ENCODE measurements around the gene NEU2.
"Not testable (repeated sequence)": the region's sequence is repeated elsewhere in the genome, so short reads cannot be mapped to it uniquely, and the experiment has no call there.

Gene NEU2

GRCh38 chr2:233040571-233040970 lies 8.1 kb downstream of the NEU2 start:
- Histone ChIP-seq H3K36me3 (ENCODE audit: control insufficient read depth, insufficient read depth, low read length) (no peaks in the 10 kb centered on the region), H3K4me3 (ENCODE audit: low read length) (no peak overlapping the region), H3K4me1 (ENCODE audit: control insufficient read depth, insufficient read depth, low read length) (no peaks in the 10 kb centered on the region), H3K9ac (ENCODE audit: low read length) (no peak overlapping the region), H3K9me3 (ENCODE audit: control insufficient read depth, low read length) (no peaks in the 10 kb centered on the region), H3K27me3 (ENCODE audit: control insufficient read depth, insufficient read depth, low read length) (peaks cover 3% of the 10 kb centered on the region)

DNA sequence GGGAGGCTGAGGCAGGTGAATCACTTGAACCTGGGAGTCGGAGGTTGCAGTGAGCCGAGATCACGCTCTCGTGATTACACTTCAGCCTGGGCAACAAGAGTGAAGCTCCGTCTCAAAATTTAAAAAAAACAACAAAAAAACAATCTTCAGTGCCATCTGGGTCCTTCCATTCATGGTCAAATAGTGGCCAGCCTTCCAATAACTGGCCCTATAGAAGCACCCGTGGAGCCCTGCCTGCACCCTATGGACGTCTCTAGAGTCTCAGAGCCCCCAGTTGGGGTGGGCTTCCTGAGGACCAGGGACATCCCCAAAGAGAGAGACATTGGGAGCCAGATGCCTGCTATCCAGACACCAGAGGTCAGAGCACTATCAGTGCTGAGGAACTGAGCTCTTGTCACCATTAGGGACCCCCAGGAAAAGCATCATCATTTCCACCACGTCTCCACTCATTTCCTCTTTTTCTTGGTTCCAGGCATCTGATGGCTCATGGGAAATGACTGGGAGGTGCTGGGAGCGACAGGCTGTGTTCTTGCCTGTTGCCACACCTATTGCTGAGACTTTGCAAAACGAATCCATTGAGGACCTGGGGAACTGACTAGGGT lies 9.4 kb downstream of the NEU2 start:
- no peak overlapping the region for H3K9ac ChIP-seq (ENCODE audit: low read length)
- peaks cover 3% of the 10 kb centered on the region for H3K27me3 ChIP-seq (ENCODE audit: control insufficient read depth, insufficient read depth, low read length)
- H3K4me1 ChIP-seq (ENCODE audit: control insufficient read depth, insufficient read depth, low read length) = no peaks in the 10 kb centered on the region
- H3K4me3 ChIP-seq (ENCODE audit: low read length) = no peak overlapping the region
- no peaks in the 10 kb centered on the region for H3K9me3 ChIP-seq (ENCODE audit: control insufficient read depth, low read length)
- no peaks in the 10 kb centered on the region for H3K36me3 ChIP-seq (ENCODE audit: control insufficient read depth, insufficient read depth, low read length)

- Histone ChIP-seq H3K36me3 (ENCODE audit: control insufficient read depth, insufficient read depth, low read length) (no peaks in the 10 kb centered on the region), H3K9me3 (ENCODE audit: control insufficient read depth, low read length) (no peaks in the 10 kb centered on the region), H3K9ac (ENCODE audit: low read length) (no peak overlapping the region), H3K27me3 (ENCODE audit: control insufficient read depth, insufficient read depth, low read length) (peaks cover 3% of the 10 kb centered on the region), H3K4me3 (ENCODE audit: low read length) (no peak overlapping the region), H3K4me1 (ENCODE audit: control insufficient read depth, insufficient read depth, low read length) (no peaks in the 10 kb centered on the region)
Measured at GRCh38 chr2:233042549-233042948, 10.1 kb downstream of the NEU2 start.

DNA sequence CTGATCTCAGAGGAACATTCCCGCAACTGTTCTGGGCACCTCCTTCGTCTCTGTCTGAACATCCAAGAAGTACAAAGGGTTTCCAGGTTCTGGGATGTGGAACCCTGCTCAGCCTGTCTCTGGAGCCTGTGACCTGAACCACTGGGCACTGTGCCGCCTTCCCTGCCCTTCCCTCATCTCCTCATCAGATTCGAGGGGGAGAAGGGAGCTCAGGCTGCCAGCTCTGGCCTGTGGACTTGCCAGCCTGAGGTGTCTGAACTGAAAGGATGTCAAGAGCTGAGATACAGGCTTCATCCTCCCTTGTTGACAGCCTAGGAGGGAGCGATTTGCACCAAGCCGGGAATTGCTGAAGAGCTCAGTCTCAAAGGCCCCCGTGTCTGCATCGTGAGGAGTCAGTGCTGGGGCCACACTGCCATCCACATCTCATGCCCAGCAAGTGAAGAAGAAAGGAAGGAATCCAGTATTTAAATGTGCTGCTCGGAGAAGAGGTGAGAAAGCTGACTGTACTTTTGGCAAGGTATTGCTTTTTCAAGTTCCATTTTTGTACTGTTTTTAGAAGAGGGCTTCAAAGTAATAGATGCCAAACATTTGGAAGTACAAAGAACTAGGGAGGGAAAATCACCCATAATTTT lies 12.6 kb downstream of the NEU2 start:
- Histone ChIP-seq H3K4me1 (ENCODE audit: control insufficient read depth, insufficient read depth, low read length) (no peaks in the 10 kb centered on the region), H3K36me3 (ENCODE audit: control insufficient read depth, insufficient read depth, low read length) (no peaks in the 10 kb centered on the region), H3K9ac (ENCODE audit: low read length) (no peak overlapping the region), H3K9me3 (ENCODE audit: control insufficient read depth, low read length) (no peaks in the 10 kb centered on the region), H3K27me3 (ENCODE audit: control insufficient read depth, insufficient read depth, low read length) (peaks cover 3% of the 10 kb centered on the region), H3K4me3 (ENCODE audit: low read length) (no peak overlapping the region)

- Histone ChIP-seq H3K9me3 (ENCODE audit: control insufficient read depth, low read length) (no peaks in the 10 kb centered on the region), H3K36me3 (ENCODE audit: control insufficient read depth, insufficient read depth, low read length) (no peaks in the 10 kb centered on the region), H3K9ac (ENCODE audit: low read length) (no peak overlapping the region), H3K27me3 (ENCODE audit: control insufficient read depth, insufficient read depth, low read length) (peaks cover 3% of the 10 kb centered on the region), H3K4me3 (ENCODE audit: low read length) (no peak overlapping the region), H3K4me1 (ENCODE audit: control insufficient read depth, insufficient read depth, low read length) (no peaks in the 10 kb centered on the region)
Measured at GRCh38 chr2:233047206-233047605, 14.7 kb downstream of the NEU2 start.

DNA sequence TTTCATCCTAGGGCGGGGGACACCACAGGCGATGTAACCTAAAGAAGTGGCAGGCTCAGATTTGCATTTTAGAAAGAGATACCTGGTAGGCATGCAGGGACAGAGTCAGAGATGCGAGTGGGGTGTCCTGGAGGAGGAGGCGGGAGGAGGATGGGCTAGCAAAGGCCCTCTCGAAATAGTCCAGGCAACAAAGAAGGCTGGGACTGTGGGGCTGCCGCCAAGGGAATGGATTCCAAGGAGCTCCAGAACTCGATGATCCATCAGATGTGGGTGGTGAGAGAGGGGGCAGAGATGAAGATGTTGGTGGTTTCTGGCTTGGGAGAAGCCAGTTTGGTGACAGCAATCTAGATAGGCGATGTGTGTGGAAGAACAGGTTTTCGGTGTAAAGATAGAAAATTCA lies 15.2 kb downstream of the NEU2 start:
- Histone ChIP-seq H3K4me1 (ENCODE audit: control insufficient read depth, insufficient read depth, low read length) (no peaks in the 10 kb centered on the region), H3K9ac (ENCODE audit: low read length) (no peak overlapping the region), H3K27me3 (ENCODE audit: control insufficient read depth, insufficient read depth, low read length) (peaks cover 3% of the 10 kb centered on the region), H3K36me3 (ENCODE audit: control insufficient read depth, insufficient read depth, low read length) (no peaks in the 10 kb centered on the region), H3K9me3 (ENCODE audit: control insufficient read depth, low read length) (no peaks in the 10 kb centered on the region), H3K4me3 (ENCODE audit: low read length) (no peak overlapping the region)

- Histone ChIP-seq H3K27me3 (ENCODE audit: control insufficient read depth, insufficient read depth, low read length) (no peaks in the 10 kb centered on the region), H3K4me3 (ENCODE audit: low read length) (no peak overlapping the region), H3K36me3 (ENCODE audit: control insufficient read depth, insufficient read depth, low read length) (no peaks in the 10 kb centered on the region), H3K9me3 (ENCODE audit: control insufficient read depth, low read length) (no peaks in the 10 kb centered on the region), H3K4me1 (ENCODE audit: control insufficient read depth, insufficient read depth, low read length) (no peaks in the 10 kb centered on the region), H3K9ac (ENCODE audit: low read length) (no peak overlapping the region)
Measured at GRCh38 chr2:233048569-233049193, 16.2 kb downstream of the NEU2 start.

GRCh38 chr2:233049194-233049761 lies 16.8 kb downstream of the NEU2 start:
- no peaks in the 10 kb centered on the region for H3K27me3 ChIP-seq (ENCODE audit: control insufficient read depth, insufficient read depth, low read length)
- H3K4me1 ChIP-seq (ENCODE audit: control insufficient read depth, insufficient read depth, low read length) = peaks cover 6% of the 10 kb centered on the region
- no peaks in the 10 kb centered on the region for H3K36me3 ChIP-seq (ENCODE audit: control insufficient read depth, insufficient read depth, low read length)
- no peaks in the 10 kb centered on the region for H3K9me3 ChIP-seq (ENCODE audit: control insufficient read depth, low read length)
- no peak overlapping the region for H3K4me3 ChIP-seq (ENCODE audit: low read length)
- no peak overlapping the region for H3K9ac ChIP-seq (ENCODE audit: low read length)

GRCh38 chr2:233051241-233052149 lies 19.0 kb downstream of the NEU2 start:
- Histone ChIP-seq H3K9ac (ENCODE audit: low read length) (no peak overlapping the region), H3K9me3 (ENCODE audit: control insufficient read depth, low read length) (no peaks in the 10 kb centered on the region), H3K4me3 (ENCODE audit: low read length) (no peak overlapping the region), H3K4me1 (ENCODE audit: control insufficient read depth, insufficient read depth, low read length) (peaks cover 6% of the 10 kb centered on the region), H3K27me3 (ENCODE audit: control insufficient read depth, insufficient read depth, low read length) (no peaks in the 10 kb centered on the region), H3K36me3 (ENCODE audit: control insufficient read depth, insufficient read depth, low read length) (no peaks in the 10 kb centered on the region)

GRCh38 chr2:233052517-233052916 lies 20.0 kb downstream of the NEU2 start:
- H3K4me1 ChIP-seq (ENCODE audit: control insufficient read depth, insufficient read depth, low read length); H3K27me3 ChIP-seq (ENCODE audit: control insufficient read depth, insufficient read depth, low read length); H3K9ac ChIP-seq (ENCODE audit: low read length); H3K4me3 ChIP-seq (ENCODE audit: low read length); H3K36me3 ChIP-seq (ENCODE audit: control insufficient read depth, insufficient read depth, low read length); H3K9me3 ChIP-seq (ENCODE audit: control insufficient read depth, low read length): not testable (repeated sequence)

DNA sequence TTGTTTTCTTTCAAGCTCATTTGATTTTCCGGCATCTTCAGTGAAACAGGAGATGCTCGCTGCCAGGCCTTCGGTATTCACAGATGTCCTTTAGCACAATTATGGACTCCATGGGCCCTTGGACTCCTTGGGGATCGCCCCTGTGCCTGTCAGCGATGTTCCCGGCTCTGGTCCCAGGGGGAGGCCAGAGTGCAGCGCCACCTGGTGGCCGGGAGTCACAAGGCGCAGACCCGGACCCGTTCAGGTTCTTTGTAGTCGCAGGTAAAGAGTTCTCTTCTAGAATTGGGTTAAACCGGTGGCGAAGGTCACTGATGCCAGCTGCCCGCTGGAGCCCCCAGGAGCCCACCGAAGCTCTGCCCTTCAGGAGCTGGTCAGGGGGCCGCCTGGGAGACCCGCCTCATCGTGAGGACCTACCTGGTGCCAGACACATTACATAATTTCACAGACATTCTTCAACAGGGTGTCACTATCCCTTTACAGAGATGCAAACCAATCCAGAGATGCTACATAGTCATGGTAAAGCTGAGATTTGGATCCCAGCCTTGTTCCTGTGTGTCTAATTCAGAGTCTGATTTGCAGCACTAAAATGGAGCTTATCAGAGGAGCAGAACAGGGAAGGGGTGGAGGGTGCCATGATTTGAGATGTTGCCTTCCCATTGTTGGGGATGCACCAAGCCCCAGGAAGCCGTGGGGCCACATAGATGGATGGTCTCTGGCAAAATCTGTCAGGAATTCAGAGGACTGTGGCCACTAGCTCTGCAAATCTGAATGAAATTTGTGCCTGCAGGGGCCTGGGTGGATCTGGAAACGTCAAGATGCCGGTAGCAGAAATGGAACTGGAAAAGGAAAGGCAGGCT lies 21.7 kb downstream of the NEU2 start:
- H3K27me3 ChIP-seq (ENCODE audit: control insufficient read depth, insufficient read depth, low read length) = no peaks in the 10 kb centered on the region
- no peaks in the 10 kb centered on the region for H3K36me3 ChIP-seq (ENCODE audit: control insufficient read depth, insufficient read depth, low read length)
- H3K4me3 ChIP-seq (ENCODE audit: low read length) = no peak overlapping the region
- no peak overlapping the region for H3K9ac ChIP-seq (ENCODE audit: low read length)
- peaks cover 6% of the 10 kb centered on the region for H3K4me1 ChIP-seq (ENCODE audit: control insufficient read depth, insufficient read depth, low read length)
- H3K9me3 ChIP-seq (ENCODE audit: control insufficient read depth, low read length) = no peaks in the 10 kb centered on the region

Measured in mucosa of stomach (tissue), 1 donor.